MG63 (cell line): ENCODE data around the gene SCN2A. TPM values are rescaled to one million over a fixed set of nuclear protein-coding genes. Genes with fewer than 3 reads are reported as not detected.
"Not testable (repeated sequence)": the region's sequence is repeated elsewhere in the genome, so short reads cannot be mapped to it uniquely, and the experiment has no call there.

ENCODE experiments used
- DNase-seq: peaks from one replicate; pipeline ENCODE4 v3.0.0-alpha.2; 2020
- H3K27me3 ChIP-seq: fragments of 250-450 bp; sonication (Bioruptor Pico); 2 replicates; pipeline ENCODE4 v1.5.1; 2020; ENCODE audit warnings: mild to moderate bottlenecking, moderate library complexity
- H3K36me3 ChIP-seq: fragments of 250-450 bp; sonication (Bioruptor Pico); 2 replicates; pipeline ENCODE4 v1.5.1; 2020; ENCODE audit warnings: mild to moderate bottlenecking, moderate library complexity
- H3K4me3 ChIP-seq: fragments of 250-450 bp; sonication (Bioruptor Pico); 2 replicates; pipeline ENCODE4 v1.5.1; 2020; ENCODE audit warnings: mild to moderate bottlenecking, moderate library complexity
- H3K9me3 ChIP-seq: fragments of 250-450 bp; sonication (Bioruptor Pico); 2 replicates; pipeline ENCODE4 v1.5.1; 2020; ENCODE audit warnings: mild to moderate bottlenecking, moderate library complexity
- total RNA-seq: library from RNA; depleted of rRNA; stranded (reverse); fragments of >200 nt; shearing (Covaris generic); gene quantifications from 2 replicates; pipeline ENCODE4 v1.2.3, GENCODE V29; 2014; ENCODE audit warnings: low replicate concordance

Gene SCN2A
- total RNA-seq, 1 experiment from 2014 or later: 1.1 TPM

DNA sequence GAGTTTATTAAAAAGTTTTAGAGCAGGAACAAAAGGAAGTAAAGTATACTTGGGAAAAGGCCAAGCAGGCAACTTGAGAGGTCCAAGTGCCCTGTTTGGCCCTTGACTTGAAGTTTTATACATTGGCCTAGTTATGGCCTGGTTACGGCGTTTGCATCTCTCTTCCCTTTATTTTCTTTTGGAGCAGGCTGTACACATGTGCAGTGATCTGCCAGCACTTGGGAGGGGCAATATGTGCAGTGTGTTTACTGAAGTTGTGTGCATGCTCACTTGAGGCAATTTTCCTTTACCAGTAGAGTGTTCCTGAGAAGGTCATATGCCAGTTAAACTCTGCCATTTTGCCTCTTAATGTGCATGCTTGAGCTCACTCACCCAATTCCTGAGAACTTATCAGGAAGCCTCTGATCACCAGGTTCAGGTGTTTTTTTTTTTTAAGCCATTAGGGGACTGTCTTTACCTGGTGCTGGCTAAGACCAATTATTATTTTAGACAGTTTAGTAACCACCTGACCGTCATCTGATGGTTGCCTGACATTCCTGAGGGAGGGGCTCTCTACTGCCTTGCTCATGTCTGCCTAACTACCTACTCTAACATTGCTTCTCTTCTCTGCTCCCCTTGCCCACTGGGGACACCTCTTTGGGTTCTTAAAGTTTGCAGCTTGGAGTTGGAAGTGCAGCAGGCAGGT is 48.0 kb downstream of the SCN2A start:
- H3K27me3 ChIP-seq: no peaks in the 10 kb centered on the region
- H3K4me3 ChIP-seq: no peak overlapping the region
- no peak for DNase-seq
- no peaks in the 10 kb centered on the region for H3K36me3 ChIP-seq
- H3K9me3 ChIP-seq: no peaks in the 10 kb centered on the region

DNA sequence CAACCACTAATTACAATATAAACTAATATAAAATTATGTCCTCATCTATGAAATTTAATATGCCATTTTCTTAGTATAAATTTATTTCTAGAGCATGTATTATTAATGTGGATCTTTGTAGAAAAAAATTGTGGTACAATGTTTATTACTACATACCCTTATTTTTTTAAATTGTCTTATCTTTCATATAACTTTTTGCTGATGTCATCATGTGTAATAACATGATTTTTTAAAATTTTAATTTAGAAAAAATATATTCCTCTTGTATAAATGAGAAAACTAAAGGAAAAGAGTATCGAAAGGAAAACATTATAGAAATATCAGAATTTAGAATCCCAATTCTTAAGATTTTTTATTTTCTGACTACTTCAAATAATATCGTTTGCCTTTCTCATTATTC is 49.9 kb downstream of the SCN2A start:
- Histone ChIP-seq H3K27me3 (no peaks in the 10 kb centered on the region), H3K9me3 (no peaks in the 10 kb centered on the region), H3K4me3 (no peak overlapping the region), H3K36me3 (no peaks in the 10 kb centered on the region)
- DNase-seq: no peak

DNA sequence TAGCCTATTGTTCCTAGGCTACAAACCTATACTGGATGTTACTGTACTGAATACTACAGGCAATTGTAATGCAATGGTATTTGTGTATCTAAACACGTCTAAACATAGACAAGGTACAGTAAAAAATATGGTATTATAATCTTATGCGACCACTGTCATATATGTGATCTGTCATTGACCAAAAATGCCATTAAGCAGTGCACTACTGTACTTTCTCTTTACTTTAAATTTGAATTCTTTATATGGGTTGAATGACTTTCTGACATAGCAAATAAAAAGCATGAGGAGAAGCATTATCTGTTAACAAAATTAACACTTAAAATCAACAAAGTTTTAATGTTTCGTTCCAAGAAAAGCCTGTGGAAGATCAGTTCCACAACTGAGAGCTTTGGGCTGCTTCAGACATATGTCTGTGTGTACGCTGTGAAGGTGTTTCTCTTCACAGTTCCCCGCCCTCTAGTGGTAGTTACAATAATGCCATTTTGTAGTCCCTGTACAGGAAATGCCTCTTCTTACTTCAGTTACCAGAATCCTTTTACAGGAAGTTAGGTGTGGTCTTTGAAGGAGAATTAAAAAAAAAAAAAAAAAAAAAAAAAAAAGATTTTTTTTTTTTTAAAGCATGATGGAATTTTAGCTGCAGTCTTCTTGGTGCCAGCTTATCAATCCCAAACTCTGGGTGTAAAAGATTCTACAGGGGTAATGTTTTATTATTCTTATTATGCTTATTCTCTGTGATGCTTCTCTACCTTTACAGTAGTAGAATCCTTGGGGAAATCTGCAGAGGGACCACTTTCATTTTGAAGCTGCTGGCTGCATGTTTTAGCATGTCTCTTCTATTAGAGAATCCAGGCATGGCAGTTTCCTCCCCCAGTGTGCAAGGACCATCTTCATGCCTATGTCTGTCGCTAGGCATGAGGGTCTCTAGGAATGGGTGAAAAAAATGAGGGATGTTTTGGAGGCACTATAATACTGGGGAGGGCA is 54.5 kb downstream of the SCN2A start:
- Histone ChIP-seq H3K9me3 (no peaks in the 10 kb centered on the region), H3K36me3 (no peaks in the 10 kb centered on the region), H3K4me3 (no peak overlapping the region), H3K27me3 (no peaks in the 10 kb centered on the region)
- peak; percentile 9 for DNase-seq

DNA sequence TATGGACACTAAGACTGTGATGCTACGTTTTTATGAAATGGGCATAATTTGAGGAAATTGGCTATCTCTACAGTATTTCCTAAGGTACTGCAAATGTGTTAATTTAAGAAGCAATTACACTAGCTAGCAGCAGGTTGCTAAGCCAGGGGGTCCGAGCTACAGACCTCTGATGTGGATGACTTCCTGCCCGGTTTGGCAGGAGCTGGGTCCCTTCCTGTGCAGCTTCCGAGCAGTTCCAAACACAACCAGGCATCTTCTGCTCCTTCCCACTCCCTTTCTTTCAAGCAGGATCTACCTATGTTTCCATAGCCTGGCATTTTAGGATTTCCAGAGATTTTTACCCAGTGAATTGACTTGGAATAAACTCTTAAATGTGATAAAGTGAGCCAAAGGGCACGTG is 55.7 kb downstream of the SCN2A start:
- Histone ChIP-seq H3K27me3 (no peaks in the 10 kb centered on the region), H3K36me3 (no peaks in the 10 kb centered on the region), H3K4me3 (no peak overlapping the region), H3K9me3 (no peaks in the 10 kb centered on the region)
- DNase-seq: no peak

DNA sequence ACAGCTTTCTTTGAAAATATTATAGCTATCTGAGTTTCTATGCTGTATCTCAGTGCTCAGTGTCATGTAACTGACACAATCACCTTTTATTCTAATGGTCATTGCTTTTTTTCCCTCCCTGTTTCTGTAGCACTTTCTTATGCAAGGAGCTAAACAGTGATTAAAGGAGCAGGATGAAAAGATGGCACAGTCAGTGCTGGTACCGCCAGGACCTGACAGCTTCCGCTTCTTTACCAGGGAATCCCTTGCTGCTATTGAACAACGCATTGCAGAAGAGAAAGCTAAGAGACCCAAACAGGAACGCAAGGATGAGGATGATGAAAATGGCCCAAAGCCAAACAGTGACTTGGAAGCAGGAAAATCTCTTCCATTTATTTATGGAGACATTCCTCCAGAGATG is 56.4 kb downstream of the SCN2A start:
- no peaks in the 10 kb centered on the region for H3K9me3 ChIP-seq
- no peaks in the 10 kb centered on the region for H3K36me3 ChIP-seq
- H3K27me3 ChIP-seq: no peaks in the 10 kb centered on the region
- DNase-seq: no peak
- H3K4me3 ChIP-seq: no peak overlapping the region

DNA sequence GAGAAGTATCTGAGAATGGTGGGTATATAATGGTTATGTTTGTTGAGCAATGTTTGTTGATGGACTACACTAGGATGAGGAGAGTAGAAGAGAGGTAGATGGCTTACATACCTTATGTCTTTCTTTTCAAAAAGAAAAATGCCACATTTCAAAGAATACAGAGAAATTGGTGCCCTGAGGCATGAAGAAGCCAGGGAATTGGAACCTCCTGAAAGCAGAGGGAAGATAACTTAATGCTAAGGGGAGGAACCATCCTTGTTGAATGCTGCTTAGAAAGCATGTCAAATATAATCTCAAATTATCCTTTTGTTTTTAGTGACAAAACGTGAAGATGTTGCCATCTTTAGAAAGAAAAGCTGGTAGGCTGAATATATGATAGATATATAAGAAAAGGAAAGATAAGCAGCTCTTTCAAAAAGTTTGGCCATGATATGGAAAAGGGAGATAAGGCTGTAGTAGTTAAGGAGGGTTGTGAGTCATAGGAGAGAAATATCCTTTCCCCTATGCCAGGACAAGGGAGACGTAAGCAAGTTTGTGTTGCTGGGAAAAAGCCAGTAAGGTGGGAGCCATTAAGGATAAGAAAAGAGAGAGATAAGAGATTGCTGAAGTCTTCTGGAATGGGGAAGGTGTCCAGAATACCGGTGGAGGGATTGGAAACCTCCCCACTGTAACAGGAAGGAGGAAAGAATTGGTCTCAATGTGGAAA is 66.3 kb downstream of the SCN2A start:
- Histone ChIP-seq H3K36me3 (no peaks in the 10 kb centered on the region), H3K9me3 (no peaks in the 10 kb centered on the region), H3K4me3 (no peak overlapping the region), H3K27me3 (no peaks in the 10 kb centered on the region; the same call in 1 of the 2 replicates)
- DNase-seq: no peak

DNA sequence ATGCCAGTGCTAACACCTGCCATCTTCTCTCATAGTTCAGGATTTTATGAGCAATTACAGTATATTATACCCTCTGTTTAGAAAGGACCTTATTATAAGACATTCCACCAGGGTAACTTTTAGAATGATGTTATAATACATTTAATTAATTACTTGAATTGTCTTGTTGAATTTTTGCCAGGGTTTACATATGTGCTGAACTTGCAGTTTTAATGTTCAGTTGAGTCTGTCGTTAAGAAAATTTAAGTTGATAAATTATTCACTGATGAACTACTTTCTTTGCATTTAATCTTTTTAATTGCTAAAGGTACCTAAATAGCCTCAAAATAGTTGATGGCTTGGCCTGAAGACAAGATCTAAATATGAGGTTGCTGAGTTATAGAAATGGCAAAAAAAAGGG is 68.1 kb downstream of the SCN2A start:
- no peaks in the 10 kb centered on the region for H3K36me3 ChIP-seq
- no peaks in the 10 kb centered on the region for H3K27me3 ChIP-seq

DNA sequence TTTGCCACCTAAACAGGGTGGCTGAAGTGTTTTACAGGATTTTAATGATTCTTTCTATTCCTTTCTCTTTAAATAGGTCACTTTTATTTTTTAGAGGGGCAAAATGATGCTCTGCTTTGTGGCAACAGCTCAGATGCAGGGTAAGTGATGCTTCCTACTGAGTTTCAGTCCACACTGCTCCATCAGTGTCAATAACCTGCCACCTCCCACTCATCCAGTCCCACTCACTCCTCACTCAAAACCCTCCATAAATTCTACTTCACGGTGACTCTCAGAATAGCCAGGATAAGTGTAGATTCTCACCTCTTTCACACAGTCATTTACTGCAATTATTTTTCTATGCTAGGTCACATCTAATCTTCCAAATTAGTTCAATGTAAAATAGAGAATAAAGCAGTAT is 72.7 kb downstream of the SCN2A start:
- no peak overlapping the region for H3K4me3 ChIP-seq
- peaks cover 5% of the 10 kb centered on the region; the same call in 1 of the 2 replicates for H3K27me3 ChIP-seq
- H3K9me3 ChIP-seq: no peaks in the 10 kb centered on the region
- no peak for DNase-seq
- H3K36me3 ChIP-seq: no peaks in the 10 kb centered on the region

More for the DNA sequence above, 68.1 kb downstream of the SCN2A start:
- Histone ChIP-seq H3K9me3 (no peaks in the 10 kb centered on the region), H3K4me3 (no peak overlapping the region)
- DNase-seq: no peak

DNA sequence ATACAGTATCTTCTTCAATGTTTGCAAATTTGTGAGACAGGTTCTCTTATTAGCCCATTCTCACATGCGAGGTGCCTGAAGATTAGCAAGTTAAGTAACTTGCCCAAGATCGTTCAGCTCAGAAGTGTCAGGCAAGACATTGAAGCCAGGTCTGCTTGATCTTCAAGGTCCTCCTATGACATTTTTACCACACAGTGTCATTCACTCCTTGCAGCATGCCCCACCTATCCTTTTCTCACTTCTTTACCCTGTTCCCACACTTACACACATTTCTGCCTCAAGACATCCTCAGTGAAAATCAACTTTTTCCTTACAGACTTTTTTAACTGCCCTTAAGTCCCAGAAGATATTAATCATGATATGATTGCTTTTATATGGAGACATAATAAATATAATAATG is 73.8 kb downstream of the SCN2A start:
- DNase-seq: no peak
- H3K36me3 ChIP-seq: no peaks in the 10 kb centered on the region
- H3K27me3 ChIP-seq: peaks cover 5% of the 10 kb centered on the region; the same call in 1 of the 2 replicates
- no peaks in the 10 kb centered on the region for H3K9me3 ChIP-seq
- H3K4me3 ChIP-seq: no peak overlapping the region

DNA sequence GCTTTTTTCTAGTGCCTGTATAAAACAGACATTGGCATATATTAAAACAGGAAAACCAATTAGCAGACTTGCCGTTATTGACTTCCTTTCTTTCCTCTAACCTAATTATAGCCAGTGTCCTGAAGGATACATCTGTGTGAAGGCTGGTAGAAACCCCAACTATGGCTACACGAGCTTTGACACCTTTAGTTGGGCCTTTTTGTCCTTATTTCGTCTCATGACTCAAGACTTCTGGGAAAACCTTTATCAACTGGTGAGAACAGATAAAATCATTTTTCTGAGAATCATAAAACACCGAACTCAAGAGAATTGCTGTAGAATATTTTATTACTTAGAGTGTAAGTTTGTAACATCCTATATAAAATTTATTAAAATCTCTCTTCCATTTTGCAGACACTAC is 74.3 kb downstream of the SCN2A start:
- Histone ChIP-seq H3K9me3 (no peaks in the 10 kb centered on the region), H3K36me3 (no peaks in the 10 kb centered on the region), H3K4me3 (no peak overlapping the region), H3K27me3 (peaks cover 5% of the 10 kb centered on the region; the same call in 1 of the 2 replicates)
- DNase-seq: no peak

DNA sequence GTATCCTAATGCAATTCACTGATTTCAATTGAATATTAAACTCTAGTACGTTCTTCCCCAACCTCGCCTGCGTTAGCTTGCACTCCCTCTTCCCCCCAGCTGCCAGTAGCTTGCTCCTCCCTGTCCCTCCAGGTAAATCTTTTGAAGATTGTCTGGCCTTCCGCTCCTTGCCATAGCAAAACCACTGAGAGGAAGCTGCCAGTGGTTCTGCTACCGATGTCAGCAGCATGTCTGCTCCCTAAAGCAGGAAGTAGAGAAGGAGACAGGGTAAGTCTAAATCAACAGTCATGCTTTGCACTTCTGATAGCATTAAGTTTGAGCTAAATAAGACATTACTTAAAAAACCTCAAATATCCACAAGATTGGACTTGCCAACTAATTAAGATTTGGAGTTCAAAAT is 89.1 kb downstream of the SCN2A start:
- DNase-seq: no peak

DNA sequence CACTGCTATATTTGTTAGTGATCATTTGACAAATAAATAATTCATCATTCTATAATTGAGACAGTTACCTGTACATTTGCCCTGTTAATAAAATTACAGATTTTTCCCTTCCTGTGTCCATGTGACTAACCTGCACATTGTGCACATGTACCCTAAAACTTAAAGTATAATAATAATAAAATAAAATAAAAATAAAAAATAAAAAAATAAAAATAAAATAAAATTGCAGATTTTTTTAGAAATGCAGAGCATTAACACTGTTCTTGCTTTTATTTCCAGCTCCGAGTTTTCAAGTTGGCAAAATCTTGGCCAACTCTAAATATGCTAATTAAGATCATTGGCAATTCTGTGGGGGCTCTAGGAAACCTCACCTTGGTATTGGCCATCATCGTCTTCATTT is 105.1 kb downstream of the SCN2A start:
- H3K9me3 ChIP-seq, H3K4me3 ChIP-seq, DNase-seq, H3K27me3 ChIP-seq, H3K36me3 ChIP-seq: not testable (repeated sequence)

More for the DNA sequence above, 89.1 kb downstream of the SCN2A start:
- Histone ChIP-seq H3K4me3 (no peak overlapping the region), H3K27me3 (no peaks in the 10 kb centered on the region; the same call in 1 of the 2 replicates), H3K36me3 (no peaks in the 10 kb centered on the region), H3K9me3 (no peaks in the 10 kb centered on the region)

DNA sequence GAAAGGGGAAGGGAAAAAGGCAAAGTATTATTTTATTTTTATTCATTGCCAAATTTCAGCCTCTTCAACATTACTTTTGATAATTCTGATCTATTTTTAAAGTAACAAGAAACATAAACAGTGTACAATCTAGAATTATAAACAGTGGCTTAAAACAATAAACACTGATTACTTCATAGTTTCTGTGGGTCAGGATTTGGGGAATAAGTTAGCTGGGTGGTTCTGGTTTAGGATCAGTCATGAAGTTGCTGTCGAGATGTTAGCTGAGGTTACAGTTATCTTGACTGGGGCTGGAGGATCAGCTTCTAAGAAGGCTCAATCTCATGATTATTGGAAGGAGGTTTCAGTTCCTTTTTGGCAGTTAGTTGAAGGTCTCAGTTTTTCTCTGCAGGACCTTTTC is 109.2 kb downstream of the SCN2A start:
- DNase-seq: no peak
- Histone ChIP-seq H3K36me3 (no peaks in the 10 kb centered on the region), H3K4me3 (no peak overlapping the region), H3K27me3 (no peaks in the 10 kb centered on the region), H3K9me3 (no peaks in the 10 kb centered on the region)

DNA sequence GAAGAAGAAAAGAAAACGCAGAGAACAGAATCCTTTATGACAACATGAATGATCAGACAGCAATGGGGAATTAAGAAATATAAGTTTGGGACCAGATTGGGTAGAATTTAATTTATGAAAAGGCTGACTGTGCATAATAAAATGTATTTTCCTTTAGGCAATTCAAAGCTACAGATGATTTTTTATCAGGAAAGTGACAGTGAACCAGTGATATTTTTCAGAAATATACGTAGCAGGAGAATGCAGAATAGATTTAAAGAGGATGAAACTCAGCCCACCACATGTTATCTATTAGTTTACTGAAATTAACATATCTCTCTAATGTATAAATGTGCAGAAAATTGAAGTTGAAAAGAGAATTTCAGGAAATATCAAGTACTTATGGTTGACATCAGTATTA is 110.0 kb downstream of the SCN2A start:
- Histone ChIP-seq H3K36me3 (no peaks in the 10 kb centered on the region), H3K9me3 (no peaks in the 10 kb centered on the region), H3K27me3 (no peaks in the 10 kb centered on the region), H3K4me3 (no peak overlapping the region)
- no peak for DNase-seq

DNA sequence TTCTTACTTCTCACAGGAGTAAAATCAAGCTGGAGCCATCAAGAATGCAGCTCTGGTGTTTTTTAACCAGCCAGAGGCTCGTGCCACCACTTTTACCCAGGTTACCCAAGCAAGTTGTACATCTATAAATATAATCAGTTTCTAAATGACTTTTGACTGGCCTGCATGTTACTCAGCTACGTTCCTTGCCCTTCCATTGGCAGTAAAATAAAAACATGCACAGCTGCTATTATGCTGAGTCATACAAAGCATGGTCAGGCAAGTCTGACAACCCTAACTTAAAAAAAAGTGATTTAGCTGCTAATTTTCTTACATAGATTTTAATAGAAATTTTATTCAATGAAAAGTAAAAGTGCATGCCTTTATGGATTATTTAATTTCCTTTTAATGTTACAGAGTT is 118.5 kb downstream of the SCN2A start:
- H3K9me3 ChIP-seq: no peaks in the 10 kb centered on the region
- H3K27me3 ChIP-seq: no peaks in the 10 kb centered on the region
- DNase-seq: peak; percentile 17
- H3K4me3 ChIP-seq: no peak overlapping the region
- H3K36me3 ChIP-seq: no peaks in the 10 kb centered on the region

DNA sequence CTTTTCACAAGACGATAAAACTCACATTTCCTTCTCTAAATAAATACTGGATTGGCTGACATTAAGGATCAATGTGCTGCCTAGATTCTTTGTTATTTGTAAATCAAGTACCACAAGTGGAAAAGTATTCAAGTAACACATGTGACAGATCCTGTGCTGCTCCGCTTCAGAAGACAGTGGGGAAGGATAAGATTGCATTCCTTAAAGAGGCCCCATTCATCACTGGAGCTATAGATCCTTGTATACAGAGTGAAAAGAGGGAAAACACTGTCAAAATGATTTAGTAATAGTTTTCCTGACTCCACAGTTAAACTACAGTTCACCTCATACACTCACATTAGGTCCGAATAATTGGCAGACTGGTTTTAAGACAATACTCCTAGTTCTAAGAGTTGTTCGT is 122.3 kb downstream of the SCN2A start:
- Histone ChIP-seq H3K9me3 (no peaks in the 10 kb centered on the region), H3K36me3 (no peaks in the 10 kb centered on the region), H3K4me3 (no peak overlapping the region), H3K27me3 (no peaks in the 10 kb centered on the region)
- DNase-seq: no peak
